Stimulated activated CD4-positive, alpha-beta T cell treated with anti-CD3 and anti-CD28 coated beads, Interleukin-1b, Interleukin-23, amount 100 ng/mL, for 1 hour (primary cell): ENCODE measurements around the gene MYO7A.

Experiments used
- DNase-seq, 2 donors: peaks; one replicate each; pipeline ENCODE4 v3.0.0-alpha.2; 2020; ENCODE audit warnings: low read depth in 2 of 2

MYO7A gene

GRCh38 chr11:77213589-77214428 is 85.8 kb downstream of the MYO7A start:
- DNase-seq, result no peak

GRCh38 chr11:77214557-77214956 is 86.5 kb downstream of the MYO7A start:
- DNase-seq, result no peak

- DNase-seq, result no peak
Observed at GRCh38 chr11:77215106-77215505, 87.1 kb downstream of the MYO7A start.

DNA sequence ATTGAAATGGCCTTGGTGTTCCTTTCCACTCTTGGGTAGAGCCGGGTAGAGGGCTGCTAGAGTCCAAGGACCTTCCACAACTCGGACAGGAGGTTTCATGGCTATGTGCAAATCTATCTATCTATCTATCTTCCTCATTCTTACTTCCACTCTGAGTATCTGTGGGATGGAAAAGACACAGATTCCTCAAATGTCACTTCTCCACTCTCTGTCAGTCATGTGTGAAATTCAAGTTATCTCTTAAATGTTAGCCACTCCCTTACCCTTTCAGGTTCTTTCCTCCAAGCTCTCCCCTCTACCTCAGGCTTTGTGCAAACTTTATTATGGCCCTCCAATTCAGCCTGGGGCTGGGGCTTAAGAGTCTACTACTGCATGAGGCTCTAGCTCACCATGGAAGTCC is 89.1 kb downstream of the MYO7A start:
- no peak for DNase-seq

DNA sequence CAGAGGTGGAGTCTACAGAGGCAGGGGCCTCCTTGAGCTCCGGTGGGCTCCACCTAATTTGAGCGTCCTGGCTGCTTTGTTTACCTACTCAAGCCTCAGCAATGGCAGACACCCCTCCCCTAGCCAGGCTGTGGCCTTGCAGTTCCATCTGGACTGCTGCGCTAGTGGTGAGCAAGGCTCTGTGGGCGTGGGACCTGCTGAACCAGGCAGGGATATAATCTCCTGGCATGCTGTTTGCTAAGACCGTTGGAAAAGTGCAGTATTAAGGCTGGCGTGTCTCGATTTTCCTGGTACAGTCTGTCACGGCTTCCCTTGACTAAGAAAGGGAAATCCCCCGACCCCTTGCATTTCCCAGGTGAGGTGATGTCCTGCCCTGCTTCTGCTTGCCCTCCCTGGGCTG is 95.8 kb downstream of the MYO7A start:
- no peak for DNase-seq

DNA sequence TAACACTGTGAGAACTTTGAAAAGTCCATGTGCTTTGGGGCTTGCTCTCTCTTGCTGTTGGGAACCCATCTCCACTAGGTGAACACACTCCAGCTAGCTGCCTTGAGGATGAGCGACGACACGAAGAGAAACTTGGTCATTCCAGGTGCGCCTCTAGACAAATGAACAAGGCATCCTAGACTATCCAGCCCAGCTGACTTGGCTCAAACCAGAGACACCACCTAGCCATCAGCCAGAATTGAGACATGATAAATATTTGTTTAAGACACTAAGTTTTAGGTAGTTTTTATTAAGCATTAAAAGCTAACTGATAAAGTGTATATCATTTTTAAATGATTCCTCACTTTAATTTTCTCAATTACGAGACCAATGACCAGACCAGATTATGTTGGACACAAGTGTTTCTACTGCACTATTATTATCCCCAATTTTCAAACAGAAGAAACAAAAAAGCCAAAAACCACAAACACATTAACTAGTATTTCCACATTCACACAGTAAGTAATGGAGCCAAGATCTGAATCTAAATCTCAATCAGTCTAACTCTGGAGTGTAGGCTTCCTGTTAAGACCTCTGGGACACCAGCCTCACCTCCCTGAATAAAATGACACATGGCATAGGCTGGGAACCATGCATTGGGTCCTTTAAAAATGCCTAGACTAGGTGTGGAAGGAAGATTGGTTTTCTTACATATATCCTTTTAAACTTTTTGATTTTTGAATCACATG is 103.0 kb downstream of the MYO7A start:
- no peak for DNase-seq

- DNase-seq, result no peak
Observed at GRCh38 chr11:77231800-77232199, 103.8 kb downstream of the MYO7A start.

DNA sequence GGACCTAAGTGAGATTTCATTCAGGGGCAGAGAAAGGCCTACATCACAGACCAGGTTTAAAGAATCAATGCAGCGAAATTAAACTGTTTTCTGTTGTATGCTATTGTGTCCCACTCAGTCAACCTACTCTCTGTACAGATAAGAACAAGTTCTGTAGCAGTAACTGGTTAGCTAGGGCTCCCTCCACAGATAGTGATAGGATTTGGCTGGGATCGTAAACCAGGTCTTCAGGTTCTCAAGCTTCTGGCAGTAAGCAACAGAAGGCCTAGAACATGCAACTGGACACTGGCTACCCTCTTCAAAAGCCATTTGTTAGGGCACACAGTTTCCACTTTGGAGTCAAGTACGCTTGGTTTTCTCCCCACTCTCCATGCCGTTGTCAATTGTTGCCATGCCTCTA is 104.2 kb downstream of the MYO7A start:
- DNase-seq, result no peak

DNA sequence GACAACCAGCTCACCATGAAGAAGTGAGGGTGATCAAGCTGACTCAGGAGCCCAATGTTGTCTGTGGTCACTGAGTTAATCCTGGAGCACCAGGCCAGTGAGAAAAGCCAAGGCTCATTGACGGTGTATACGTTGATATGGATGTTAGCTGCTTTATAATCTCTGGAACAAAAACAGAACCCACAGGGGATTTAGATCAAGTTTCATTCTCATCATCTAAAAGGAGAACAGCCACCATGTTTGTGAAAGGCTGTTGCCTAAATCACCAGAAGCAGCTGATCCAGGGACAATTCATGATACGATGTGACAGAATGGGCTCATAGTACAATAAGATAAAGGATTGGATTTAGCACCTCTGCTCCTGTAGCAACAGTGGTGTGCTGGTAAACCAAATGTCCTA is 105.0 kb downstream of the MYO7A start:
- no peak for DNase-seq

DNA sequence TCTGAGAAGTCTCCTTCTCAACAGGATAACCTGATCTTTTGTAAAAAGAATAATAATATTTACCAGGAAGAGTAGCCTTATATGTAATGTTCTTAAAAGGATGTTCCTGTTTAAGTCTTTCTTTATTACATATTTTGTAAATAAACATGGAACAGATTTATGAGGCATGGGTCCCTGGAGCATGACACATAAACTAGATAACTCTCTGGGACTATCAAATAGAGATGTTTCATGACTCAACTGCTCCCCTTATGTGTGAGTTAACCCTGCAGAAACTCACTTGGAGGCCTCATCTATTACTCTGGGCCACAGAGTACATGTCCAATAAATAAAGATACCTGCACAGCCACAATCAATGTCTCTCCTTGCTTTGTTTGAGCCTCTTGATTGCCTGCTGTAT is 108.9 kb downstream of the MYO7A start:
- no peak for DNase-seq

DNA sequence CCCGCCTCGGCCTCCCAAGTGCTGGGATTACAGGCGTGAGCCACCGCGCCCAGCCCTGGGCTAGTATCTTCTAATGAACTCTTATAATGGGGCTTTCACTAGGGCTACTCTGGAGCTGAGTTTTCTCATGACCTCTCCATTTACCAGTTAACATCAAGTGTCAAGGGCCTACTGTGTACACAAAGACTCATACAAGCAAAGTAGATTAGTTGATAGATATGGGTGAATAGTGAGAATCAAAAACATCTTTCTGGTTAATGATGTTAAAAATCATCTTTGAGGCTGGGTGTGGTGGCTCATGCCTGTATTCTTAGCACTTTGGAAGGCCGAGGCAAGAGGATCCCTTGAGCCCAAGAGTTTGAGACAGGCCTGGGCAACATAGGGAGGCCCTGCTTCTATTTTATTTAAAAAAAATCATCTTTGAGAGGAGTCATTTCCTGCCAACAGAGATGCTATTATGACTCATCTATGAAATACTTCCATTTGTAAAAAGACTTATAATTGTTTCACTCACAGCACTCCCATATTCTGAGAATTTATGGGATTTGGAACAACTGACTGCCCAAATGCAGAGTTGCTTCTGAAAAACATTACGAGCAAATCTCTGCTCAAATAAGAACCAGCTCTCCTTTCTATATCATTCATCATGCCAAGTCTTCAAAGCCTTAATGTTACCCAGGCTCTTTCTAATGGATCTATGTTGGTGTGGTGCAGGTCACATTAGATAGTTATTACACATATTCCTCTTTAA is 116.4 kb downstream of the MYO7A start:
- no peak for DNase-seq

- no peak for DNase-seq
Observed at GRCh38 chr11:77249427-77249826, 121.4 kb downstream of the MYO7A start.

DNA sequence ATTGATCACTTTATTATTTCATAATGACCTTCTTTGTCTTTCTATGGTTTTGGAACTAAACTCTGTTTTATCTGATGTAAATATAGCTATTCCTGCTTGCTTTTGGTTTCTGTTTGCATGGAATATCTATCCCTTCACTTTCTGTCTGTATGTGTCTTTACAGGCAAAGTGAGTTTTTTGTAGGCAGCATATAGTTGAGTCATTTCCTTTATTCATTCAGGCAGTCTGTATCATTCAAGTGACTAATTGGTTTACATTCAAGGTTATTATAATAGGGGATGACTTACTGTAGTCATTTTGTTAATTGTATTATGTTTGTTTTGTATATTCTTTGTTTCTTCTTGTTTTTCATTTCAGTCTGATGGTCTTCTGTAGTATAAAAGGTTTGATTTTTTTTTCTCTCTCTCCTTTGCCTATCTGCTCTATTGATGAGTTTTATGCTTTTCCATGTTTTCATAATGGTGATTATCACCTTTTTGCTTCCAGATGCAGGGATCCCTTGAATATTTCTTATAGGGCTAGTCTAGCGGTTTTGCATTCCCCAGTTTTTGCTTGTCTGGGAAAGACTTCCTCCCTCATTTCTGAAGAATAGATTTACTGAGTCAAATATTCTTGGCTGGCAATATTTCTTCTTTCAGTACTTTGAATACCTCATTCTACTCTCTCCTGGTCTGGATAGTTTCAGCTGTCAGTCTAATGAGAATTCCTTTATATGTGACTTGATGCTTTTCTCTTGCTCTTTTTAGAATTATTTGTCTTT is 123.0 kb downstream of the MYO7A start:
- no peak for DNase-seq

DNA sequence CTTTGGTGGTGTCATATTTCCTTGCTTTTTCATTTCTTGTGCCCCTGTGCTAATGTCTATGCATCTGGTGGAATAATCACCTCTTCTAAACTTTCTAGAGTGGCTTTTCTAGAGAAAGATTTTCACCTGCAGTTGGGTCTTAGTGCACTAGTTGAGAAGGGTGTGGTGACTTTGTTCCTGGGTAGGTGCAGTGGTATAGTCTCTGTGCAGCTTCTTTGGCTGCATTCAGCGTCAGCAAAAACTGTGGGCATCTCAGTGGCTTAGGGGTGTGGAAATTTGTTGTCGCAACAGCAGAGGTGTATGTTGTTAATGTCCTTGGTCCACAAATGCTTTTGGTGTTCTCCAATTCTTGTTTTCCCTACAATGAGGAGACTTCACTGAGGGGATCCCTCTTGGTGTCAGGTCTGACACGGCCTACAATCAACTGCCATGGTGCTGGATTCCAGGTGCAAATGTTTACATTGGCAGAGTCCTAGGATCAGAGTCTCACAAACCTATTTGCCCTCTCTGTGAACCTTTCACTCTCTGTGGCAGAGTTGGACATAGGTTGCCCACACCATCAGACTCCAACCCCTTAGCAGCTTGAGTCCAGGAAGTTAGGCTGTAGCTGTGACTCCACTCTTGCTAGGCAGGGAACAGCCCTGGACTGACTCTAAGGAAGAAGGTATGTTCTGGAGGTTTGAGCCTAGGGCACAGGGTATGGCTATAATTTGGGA is 124.7 kb downstream of the MYO7A start:
- no peak for DNase-seq

GRCh38 chr11:77253690-77254089 is 125.6 kb downstream of the MYO7A start:
- DNase-seq, result no peak

- no peak for DNase-seq
Observed at GRCh38 chr11:77259641-77260040, 131.6 kb downstream of the MYO7A start.

DNA sequence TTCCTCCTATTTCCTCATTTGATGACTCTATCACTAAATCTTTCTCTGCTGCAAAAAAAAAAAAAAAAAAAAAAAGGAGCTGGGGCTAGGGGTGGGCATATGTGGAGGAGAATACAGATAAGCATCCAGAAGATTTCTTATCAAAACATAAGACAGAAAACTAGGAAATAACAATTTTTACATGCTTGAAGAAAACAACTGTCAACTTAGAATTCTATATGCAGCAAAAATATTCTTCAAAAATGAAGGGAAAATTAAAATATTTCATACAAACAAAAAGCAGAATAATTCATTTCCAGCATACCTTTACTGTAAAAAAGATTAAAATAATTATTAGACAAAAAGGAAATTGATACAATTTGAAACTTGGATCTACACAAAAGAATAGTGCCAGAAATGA is 134.8 kb downstream of the MYO7A start:
- no peak for DNase-seq
